ENCODE data around the gene CLDN5.

- no peak for TF ChIP-seq POLR2AphosphoS5 (IDR thresholded peaks at IDR 0.05; ENCODE audit: low read depth, low read length)
- no peak for TF ChIP-seq POLR2A (IDR thresholded peaks at IDR 0.05; ENCODE audit: control extremely low read depth in 1 of 2, low read depth in 2 of 2, low read length in 2 of 2)
- TF ChIP-seq CTBP2 (IDR thresholded peaks at IDR 0.05; ENCODE audit: borderline replicate concordance, insufficient read depth, insufficient read length, low read length): no peak
- TF ChIP-seq USF2 (IDR thresholded peaks at IDR 0.05; ENCODE audit: low read length): no peak
- TF ChIP-seq, protein P1, sequence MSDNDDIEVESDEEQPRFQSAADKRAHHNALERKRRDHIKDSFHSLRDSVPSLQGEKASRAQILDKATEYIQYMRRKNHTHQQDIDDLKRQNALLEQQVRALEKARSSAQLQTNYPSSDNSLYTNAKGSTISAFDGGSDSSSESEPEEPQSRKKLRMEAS (IDR thresholded peaks at IDR 0.05): no peak
- no peak for TF ChIP-seq TAF1 (IDR thresholded peaks at IDR 0.05; ENCODE audit: low read depth, low read length)
- no peak for TF ChIP-seq SRF (IDR thresholded peaks at IDR 0.05; ENCODE audit: low read depth, low read length)
- TF ChIP-seq, protein P2, sequence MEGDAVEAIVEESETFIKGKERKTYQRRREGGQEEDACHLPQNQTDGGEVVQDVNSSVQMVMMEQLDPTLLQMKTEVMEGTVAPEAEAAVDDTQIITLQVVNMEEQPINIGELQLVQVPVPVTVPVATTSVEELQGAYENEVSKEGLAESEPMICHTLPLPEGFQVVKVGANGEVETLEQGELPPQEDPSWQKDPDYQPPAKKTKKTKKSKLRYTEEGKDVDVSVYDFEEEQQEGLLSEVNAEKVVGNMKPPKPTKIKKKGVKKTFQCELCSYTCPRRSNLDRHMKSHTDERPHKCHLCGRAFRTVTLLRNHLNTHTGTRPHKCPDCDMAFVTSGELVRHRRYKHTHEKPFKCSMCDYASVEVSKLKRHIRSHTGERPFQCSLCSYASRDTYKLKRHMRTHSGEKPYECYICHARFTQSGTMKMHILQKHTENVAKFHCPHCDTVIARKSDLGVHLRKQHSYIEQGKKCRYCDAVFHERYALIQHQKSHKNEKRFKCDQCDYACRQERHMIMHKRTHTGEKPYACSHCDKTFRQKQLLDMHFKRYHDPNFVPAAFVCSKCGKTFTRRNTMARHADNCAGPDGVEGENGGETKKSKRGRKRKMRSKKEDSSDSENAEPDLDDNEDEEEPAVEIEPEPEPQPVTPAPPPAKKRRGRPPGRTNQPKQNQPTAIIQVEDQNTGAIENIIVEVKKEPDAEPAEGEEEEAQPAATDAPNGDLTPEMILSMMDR (IDR thresholded peaks at IDR 0.05; ENCODE audit: control extremely low read depth in 1 of 3, insufficient read depth in 1 of 3, low read depth in 1 of 3, low read length in 3 of 3): no peak
- no peak for TF ChIP-seq GTF2F1 (IDR thresholded peaks at IDR 0.05; ENCODE audit: borderline replicate concordance, low read depth, low read length)
- TF ChIP-seq CHD1 (IDR thresholded peaks at IDR 0.05; ENCODE audit: low read depth, low read length): no peak
Measured at GRCh38 chr22:19529811-19530210, 5.6 kb upstream of the CLDN5 start.

Data from H1 (cell line).